IPS-NIHi11 (cell line): Measurements from ENCODE around the gene TMEM238.
"Not testable (repeated sequence)": the region's sequence is repeated elsewhere in the genome, so short reads cannot be mapped to it uniquely, and the experiment has no call there.

Source experiments
- DNase-seq: peaks from one replicate; pipeline ENCODE4 v3.0.0; 2012; ENCODE audit warnings: mixed read lengths, low spot score

TMEM238 gene

DNA sequence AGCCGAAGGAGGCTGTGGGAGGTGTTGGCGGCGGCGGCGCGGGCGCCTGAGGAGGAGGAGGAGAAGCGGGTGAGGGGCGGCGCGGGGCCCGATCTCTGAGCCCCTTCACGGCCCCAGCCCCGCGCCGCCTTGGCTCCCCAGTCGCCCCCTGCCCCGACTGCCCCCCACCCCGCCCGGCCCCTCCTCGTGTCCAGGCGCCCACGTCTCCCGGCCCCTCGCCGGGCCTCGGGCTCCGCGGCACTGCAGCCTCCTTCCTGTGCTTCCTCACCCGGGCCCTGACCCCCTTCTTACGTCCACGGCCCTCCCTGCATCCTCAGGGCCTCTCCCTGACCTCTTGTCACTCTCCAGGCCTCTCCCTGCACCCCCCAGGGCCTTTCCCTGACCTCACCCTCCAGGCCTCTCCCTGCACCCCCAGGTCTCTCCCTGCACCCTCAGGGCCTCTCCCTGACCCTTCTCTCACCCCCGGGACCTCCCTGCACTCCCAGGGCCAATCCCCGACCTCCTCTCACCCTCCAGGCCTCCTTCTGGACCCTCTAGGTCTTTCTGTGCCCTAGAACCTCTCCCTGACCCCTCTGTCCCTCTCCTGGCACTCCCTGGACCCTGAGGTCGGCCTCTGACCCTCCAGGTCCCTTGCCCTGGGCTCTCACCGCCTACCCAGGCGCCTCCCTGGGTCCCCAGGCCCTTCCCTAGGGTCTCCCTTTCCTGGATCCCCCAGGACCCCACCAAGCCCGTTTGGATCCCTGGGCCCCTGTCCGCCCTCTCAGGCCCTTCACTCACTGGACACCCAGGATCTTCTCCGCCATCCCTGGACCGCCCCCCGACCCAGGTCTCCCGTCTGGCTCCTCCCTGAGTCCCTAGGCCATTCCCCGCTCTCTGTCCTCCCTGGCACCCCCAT, 44.0 kb downstream of the TMEM238 start:
- DNase-seq: no peak

DNA sequence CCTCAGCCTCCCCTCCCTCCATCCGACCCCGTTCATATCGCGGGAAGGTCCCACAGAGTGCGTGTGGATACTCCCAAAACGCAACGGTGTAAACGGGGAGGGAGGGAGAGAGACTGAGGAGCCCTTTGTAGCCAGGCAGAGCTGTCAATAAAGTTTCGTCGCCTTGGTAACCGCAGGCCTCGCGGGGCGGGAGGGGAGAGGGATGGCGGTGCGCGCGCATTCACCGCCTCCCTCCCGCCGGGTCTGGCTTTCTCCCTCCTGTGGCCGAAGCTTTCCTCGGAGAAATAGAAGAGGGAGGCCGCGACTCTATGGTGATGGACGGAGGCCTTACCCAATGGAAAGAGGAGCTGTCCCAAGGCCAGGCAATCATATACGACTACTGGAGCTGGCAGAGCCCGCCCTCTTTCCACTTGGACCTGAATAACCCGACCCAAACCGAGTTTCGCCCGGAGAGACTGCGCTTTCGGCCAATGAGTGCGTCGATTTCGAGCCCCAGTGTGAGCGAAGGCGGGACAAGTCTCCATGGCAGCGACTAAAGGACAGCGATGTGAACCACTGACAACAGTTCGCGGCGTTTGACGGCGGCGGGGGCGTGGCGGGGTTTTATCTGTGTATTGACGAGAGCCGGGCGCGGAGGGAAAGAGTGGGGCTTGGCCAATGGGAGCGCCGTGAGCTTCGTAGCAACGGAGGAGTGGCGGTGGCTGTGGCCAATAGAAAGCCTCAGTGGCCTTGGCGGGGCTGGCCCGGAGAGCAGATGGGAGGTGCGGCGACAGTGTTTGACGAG, 44.8 kb downstream of the TMEM238 start, which contains the start of gene KMT5C:
TSS of gene KMT5C (plus strand) at position 772 of the 784 bp plus-strand sequence. CDS start 2,061 bp downstream, outside the sequence.
- peak; percentile 98 for DNase-seq

DNA sequence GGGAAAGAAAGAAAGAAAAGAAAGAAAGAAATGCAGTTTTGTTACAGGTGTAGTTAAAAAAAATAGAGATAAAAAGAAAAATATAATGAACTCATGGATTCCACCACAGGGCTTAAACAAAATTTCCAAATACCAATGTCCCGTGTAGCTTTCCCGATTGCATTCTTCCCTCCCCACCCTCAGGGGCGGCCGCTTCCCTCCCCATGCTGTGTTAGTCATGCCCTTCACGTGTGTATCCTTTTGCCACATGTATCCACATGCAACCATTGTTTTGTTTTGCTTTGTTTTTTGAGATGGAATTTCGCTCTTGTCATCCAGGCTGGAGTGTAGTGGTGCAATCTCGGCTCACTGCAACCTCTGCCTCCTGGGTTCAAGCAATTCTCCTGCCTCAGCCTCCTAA, 48.0 kb downstream of the TMEM238 start:
- no peak for DNase-seq

DNA sequence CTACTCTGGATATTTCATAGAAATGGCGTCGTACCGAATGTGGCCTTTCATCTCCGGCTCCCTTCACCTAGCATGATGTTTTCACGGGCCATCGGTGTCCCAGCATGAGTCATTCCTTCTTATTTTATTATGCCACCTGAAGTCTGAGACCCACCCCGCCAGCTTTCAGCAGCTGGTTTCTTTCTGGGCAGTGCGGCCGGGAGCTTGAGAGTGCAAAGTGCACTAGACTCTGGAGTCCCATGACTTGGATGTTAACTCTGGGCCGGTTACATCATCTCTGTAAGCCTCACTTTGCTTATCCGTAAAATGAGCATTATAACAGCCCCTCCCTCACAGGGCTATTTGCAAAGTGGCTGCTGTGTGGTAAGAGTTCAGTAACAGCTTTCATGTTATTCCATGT, 50.2 kb downstream of the TMEM238 start:
- DNase-seq: no peak

DNA sequence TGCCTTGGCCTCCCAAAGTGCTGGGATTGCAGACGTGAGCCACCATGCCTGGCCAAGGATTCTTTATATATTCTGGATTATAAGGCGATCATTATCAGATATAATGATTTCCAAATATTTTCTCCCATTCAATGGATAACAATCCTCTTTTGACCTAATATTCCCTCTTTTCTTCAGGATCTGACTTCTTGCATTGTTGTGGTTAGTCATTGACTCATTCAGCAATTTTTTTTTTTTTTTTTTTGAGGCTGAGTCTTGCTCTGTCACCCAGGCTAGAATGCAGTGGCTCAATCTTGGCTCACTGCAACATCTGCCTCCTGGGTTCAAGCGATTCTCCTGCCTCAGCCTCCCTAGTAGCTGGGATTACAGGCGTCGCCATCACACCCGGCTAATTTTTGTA, 54.3 kb downstream of the TMEM238 start:
- not testable (repeated sequence) for DNase-seq
